HG03045 (cell line): ENCODE measurements around the gene RNF115.
"Not testable (repeated sequence)": the region's sequence is repeated elsewhere in the genome, so short reads cannot be mapped to it uniquely, and the experiment has no call there.

Experiments used
- ATAC-seq: cut with Tn5 transposase; IDR thresholded peaks from one replicate; pipeline ENCODE4 v1.9.1; 2021; ENCODE audit warnings: mild to moderate bottlenecking, moderate library complexity; ENCODE audit not compliant: unreplicated experiment

Gene RNF115

GRCh38 chr1:145747398-145748247, 76.3 kb downstream of the RNF115 start:
- no peak for ATAC-seq

DNA sequence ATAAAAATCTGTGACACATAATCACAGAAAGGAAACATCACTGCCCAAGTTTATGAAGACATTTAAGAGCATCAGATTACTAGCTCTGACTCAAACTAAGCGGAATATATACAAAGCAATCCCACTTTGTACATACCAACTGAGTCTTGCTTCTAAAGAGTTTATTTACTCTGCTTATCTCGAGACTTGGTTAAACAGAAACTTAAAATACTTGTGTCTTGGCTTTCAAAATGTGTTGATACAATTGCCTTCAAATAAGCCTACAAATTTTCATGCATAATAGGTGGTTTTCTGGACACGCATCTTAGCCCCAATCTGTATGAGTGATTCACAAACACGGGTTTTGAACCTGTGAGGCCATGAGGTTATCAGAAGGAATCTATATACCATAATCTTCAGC, 83.6 kb downstream of the RNF115 start:
- no peak for ATAC-seq

GRCh38 chr1:145736191-145736590, 87.7 kb downstream of the RNF115 start:
- no peak for ATAC-seq

- no peak for ATAC-seq
These were observed 93.0 kb downstream of the RNF115 start for GRCh38 chr1:145730900-145731299.

DNA sequence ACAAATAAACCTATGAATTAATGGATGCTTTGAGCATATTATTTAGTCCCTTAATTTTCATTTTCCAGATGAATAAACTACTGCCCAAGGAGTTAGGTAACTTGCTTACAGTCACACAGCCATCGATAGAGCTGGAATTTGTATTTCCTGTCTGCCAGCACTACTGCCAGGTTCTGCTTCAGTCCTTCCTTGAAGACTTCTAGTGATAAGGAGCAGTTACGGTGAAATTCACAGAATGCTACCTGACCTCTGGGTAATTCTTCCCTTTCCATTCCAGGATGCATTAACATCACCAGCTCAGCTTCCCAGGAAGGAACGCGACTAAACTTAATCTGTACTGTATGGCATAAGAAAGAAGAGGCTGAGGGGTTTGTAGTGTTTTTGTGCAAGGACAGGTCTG, 93.4 kb downstream of the RNF115 start:
- ATAC-seq = no peak

- no peak for ATAC-seq
These were observed 94.0 kb downstream of the RNF115 start for GRCh38 chr1:145729666-145730436.

DNA sequence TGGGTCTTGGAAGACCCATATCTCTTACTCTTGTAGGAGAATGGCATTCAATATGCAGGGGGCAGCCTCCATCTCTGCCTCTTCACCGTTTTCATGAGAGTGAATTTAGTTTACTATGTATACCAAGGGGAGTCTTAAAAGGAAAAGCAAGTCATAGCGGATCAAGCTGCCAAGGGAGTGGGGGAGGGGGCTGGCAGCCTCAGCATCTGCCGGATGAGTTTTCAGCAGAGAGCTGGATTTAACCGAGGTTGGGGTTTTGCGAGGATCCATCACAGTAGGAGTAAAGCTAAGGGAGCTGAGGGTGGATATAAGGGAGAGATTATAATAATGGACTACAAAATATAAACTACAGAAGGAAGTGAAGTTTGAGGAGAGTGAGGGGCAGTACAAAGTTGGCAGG, 94.7 kb downstream of the RNF115 start:
- ATAC-seq = no peak

DNA sequence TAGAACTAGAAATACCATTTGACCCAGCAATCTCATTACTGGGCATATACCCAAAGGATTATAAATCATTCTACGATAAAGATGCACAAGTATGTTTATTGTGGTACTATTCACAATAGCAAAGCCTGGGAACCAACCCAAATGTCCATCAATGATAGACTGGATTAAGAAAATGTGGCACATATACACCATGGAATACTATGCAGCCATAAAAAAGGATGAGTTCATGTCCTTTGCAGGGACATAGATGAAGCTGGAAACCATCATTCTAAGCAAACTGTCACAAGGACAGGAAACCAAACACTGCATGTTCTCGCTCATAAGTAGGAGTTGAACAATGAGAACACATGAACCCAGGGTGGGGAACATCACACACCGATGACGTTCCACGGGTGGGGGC, 97.7 kb downstream of the RNF115 start:
- not testable (repeated sequence) for ATAC-seq

- ATAC-seq = peak; percentile 61
These were observed 102.8 kb downstream of the RNF115 start for GRCh38 chr1:145720878-145721671.

GRCh38 chr1:145720556-145720877, 103.4 kb downstream of the RNF115 start:
- no peak for ATAC-seq

GRCh38 chr1:145719230-145720079, 104.4 kb downstream of the RNF115 start, which contains the start of gene CD160:
Gene CD160, plus strand, starts transcription at chr1:145719499. Its CDS starts 8,829 bp downstream, at chr1:145728328.
- ATAC-seq = no peak

GRCh38 chr1:145718465-145718864, 105.4 kb downstream of the RNF115 start:
- not testable (repeated sequence) for ATAC-seq

GRCh38 chr1:145717833-145718232, 106.1 kb downstream of the RNF115 start:
- ATAC-seq = no peak

DNA sequence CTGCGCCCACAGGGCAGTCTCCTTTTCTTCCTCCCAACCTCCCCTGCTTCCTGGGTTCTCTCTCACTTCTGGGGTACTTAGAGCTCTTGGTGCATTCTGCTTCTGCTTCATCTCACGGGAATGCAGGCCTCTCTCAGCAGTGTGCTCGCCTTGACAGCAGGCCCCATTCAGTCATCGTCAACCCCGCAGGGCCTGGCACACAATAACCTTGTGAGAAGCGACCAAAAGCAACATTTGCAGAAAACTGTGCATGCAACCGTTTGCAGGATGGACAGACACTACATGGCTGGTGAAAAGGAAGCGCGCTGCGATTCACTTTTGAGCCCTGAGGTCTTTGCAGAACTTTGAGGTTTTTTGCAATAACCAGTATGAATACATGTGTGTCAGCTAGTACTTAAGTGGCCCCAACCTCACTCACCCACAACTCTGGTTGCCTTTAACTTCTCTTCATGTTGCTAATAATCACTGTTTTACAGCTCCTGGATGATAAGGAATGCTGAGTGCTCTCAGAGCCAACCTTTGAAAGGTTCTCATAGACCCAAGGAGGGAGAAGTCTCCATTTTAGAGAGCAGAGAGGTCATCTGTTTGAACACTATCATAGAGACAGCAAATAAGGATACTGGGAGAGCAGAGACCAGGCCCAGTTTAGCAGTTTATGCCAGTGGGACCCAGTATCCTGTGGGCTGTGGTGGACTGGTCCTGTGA, 107.1 kb downstream of the RNF115 start:
- no peak for ATAC-seq

- ATAC-seq = no peak
These were observed 109.3 kb downstream of the RNF115 start for GRCh38 chr1:145714524-145715111.

DNA sequence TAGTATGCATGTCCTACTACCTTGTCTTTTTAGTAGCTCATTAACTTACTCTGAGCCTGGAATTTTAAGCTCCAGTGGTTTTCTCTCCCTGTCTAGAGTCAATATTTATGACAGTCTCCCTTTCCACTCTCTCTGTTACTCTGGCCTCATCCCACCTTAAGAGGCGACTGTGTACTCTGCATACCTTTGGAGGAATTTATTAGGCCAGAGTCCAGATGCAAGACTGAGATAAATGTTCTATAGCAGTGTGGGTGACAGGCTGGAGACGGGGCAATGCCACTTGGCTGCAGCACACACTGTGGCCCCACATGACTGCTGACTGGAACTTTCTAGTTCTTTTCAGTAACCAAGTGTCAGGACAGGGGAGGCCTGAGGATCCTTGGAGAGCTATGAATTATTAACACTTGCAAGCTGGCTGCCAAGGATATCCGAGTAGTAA, 112.7 kb downstream of the RNF115 start:
- ATAC-seq = no peak

- ATAC-seq = no peak
These were observed 113.4 kb downstream of the RNF115 start for GRCh38 chr1:145710291-145711027.

- no peak for ATAC-seq
These were observed 115.8 kb downstream of the RNF115 start for GRCh38 chr1:145708063-145708462.
